T47D (cell line): ENCODE measurements around the gene PHACTR1.

Source experiments
- DNase-seq, 2 experiments: peaks; one replicate each; pipeline versions ENCODE4 v3.0.0 to v3.0.0-alpha.2; 2011 to 2012; ENCODE audit warnings: low read depth in 1 of 2, low spot score in 1 of 2
- JUND ChIP-seq: IDR thresholded peaks from 2 replicates; pipeline ENCODE4 v1.6.1; 2012; ENCODE audit warnings: low read depth
- in situ Hi-C: cut with HindIII; loops from 2 replicates; pipeline ENCODE4 v1.10.0; 2016; ENCODE audit warnings: low sequenced_read_pairs, low pct_unique_long_range_greater_than_20kb

Gene PHACTR1

DNA sequence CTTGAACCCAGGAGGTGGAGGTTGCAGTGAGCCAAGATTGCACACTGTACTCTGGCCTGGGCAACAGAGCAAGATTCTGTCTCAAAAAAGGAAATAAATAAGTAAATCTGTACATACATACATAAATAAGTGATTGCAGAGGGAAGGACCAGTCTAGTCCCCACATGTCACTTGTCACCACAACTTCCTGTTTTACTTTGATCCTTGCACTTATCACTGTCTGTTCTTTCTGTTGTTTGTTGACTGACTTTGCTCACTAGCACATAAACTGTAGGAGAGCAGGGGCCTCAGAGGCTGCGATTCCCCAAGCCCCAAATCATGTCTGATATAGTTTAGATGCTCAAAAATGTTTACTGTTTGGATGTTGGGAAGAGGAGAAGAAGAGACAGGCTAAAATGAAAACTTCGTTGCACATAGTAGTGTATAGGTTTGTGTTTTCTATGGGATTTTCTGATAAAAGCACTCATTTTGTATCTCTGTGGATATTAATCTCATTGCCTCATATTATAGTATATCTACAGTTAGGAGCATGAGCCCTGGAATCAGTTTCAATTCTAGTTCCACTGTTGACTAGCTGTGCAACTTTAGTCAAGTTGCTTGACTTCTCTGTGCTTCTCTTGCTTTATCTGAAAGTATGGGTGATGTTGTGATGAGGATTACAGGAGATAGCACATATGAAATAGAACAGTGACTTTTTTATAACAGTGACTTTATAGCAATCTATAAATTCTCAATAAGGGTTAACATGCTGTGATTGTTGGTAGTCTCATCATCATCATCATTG, 446.8 kb downstream of the PHACTR1 start:
- no peak for DNase-seq
- in situ Hi-C loops: no loop called here
- no peak for TF ChIP-seq JUND

DNA sequence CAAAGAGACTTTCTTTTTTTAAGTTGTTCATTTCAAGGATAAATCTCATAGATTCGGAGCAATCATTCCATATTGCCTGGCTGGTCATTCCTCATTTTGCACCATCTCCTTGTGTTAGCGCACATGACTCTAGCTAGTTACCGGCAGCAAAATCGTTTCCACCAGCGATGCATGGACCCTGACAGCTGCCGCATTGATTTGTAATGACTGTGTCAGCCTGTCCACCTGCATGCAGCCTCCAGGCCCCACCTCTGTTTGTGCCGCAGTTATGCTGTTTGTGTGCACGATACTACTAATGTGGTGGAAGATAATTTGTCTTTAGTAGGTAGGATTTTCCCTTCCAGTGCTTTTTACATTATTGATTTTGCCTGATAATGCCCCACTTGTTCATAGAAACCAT, 447.7 kb downstream of the PHACTR1 start:
- DNase-seq: no peak
- in situ Hi-C loops: no loop called here
- no peak for TF ChIP-seq JUND

DNA sequence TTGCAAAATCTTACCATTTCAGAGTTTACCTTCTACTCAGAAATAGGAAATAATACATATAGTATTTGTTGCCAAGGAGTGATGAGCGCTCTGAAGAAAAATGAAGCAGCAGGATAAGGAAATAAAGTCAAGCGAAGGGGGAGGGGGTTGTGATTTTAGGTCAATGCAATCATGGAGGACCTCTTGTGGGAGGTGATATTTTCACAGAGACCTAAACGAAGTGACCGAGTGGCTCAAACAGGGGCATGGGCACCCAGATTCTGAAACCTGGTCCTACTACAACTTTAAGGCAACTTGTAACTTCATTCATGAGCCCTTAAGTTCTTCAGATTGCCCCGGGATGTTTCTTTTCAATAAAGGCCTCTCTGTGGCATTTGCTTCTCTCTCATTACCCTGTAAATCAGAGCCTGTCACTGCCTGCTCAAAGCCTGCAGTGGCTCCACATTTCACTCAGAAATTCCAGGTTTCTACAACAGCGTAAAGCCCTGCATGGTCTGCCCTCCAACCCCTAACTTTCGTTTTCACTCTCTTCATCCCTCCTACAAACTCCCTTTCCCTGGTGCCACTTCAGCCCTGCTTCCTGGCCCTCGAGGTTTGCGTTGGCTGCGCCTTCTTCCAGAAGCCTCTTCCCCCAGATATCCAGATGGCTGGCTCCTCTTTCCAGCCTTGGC, 449.1 kb downstream of the PHACTR1 start:
- no peak for DNase-seq
- TF ChIP-seq JUND: no peak
- in situ Hi-C loops: no loop called here

DNA sequence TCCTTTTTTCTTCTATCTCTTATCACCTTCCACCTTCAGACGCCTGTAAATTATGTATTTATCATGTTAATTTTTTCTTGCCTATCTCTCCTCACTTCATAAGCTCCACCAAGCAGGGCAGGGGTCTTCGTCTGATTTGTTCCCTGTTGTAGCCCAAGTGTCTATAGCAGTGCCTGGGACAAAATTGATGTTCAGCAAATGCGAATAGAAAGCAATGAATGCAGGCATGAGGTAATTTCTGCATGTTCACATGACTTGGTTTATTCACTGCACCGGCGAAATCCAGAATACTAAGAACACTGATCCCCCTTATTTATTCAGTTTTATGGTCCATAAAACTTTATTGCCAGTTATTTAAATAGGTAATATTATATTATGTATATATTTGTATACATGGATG, 449.7 kb downstream of the PHACTR1 start:
- TF ChIP-seq JUND: no peak
- in situ Hi-C loops: no loop called here
- DNase-seq: no peak

DNA sequence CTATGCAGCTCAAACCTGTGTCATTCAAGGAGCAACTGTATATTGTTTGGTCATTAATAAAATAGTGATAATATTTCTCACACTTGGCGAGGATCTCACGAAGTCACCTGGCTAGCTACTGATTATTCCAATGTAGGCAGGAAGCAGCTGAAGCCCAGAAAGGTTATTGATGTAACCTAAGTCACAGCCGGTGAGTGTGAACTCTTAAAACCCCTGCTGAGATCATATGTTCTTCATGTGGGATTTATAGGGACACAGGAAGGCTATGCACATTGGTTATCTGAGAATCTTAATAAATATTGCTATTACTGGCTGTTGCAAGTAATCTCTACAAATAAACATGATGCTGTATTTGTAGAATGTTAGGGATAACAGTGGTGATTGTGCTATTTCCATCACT, 450.3 kb downstream of the PHACTR1 start:
- in situ Hi-C loops: no loop called here
- no peak for TF ChIP-seq JUND
- no peak for DNase-seq

DNA sequence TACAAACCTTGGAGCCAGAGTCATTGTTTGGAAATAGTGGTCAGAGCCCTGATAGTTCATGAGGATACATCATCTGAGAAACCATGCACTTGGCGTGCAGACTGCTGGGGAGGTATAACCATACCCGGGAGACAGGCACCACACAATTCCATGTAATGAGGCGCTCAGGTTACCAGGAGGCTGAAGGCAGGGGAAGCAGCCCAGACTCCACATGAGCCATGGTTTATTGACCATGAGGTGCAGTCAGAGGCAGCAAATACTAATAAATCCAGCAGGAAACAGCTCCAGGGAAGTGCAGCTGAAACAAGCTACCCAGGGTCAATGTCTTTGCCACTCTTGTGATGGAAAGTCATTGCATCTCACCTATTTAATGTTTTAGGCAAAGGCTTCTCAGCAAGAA, 455.7 kb downstream of the PHACTR1 start:
- no peak for DNase-seq
- TF ChIP-seq JUND: no peak
- in situ Hi-C loops: no loop called here

DNA sequence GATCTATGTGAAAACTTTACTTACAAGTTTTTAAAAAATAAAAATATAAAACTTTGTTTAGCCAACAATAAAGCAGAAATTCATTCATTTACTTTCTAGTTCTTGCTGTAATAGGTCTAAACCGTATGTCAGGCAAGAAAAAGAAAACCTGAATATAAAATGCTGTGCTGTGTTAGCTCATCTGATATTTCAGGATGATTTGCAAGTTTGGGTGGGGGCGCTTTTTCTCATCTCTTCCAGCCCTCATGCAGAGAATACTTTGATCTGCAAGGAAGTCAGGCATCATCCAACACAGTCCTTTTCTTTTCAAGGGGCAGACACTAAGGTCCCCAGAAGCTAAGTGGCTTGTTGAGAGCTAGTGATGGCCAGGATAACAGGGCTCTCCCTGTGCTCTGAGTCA, 458.5 kb downstream of the PHACTR1 start:
- no peak for DNase-seq
- no peak for TF ChIP-seq JUND
- in situ Hi-C loops: no loop called here

DNA sequence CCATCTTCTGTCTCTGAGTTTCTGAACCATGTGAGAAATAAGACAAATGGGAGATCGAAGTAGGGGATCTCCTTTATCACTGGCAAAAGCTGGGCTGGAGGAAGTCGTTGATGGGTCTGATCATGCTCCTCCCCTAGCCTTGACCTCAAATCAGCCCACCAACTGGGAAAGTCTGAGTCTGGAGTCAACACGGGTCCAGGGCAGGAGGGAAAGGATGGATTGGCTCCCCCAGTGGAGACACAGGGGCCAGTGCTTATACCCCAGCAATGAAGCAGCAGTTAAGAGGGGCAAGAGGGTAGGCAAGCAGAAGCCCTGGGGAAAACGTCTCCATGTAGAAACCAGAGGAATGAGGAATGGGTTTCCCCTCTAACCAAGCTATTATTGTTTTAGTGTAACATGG, 459.2 kb downstream of the PHACTR1 start:
- in situ Hi-C loops: no loop called here
- no peak for DNase-seq
- no peak for TF ChIP-seq JUND

DNA sequence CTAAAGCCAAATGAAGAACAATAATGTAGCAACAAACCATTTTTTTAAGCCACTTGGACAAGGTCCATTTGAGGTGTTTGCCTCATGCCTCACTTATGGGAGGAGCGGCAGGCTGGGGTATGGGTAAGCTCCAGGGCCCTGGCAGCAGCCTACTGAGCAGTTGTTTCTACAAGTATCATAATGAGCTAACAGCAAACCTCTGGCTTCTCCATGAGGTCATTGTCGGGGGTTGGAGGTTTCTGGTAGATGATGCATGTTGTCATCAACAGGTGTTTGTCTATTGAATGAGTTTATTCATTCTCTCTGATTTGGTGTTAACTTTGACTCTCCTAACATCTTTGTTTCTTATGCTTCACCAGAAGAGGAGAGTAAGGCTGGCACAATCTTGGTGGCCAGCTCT, 461.1 kb downstream of the PHACTR1 start:
- in situ Hi-C loops: no loop called here
- TF ChIP-seq JUND: no peak
- DNase-seq: no peak

DNA sequence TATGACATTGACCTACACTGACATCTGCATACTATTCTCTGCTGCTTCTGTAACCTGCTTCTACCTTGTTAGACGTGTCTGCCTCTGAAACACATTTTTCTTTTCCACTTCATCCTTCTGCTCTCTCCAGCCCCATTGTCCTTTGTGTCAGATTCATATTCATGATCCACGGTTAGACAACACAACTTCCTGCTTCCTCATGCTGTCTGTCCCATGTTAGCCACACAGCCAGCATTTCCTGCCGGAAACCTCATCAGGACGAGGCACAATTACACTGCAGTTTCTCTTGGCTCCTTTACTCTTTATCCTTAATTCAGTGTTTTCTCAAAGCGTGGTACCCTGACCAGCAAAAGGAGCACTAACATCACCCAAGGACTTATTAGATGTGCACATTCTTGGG, 461.5 kb downstream of the PHACTR1 start:
- in situ Hi-C loops: no loop called here
- no peak for TF ChIP-seq JUND
- no peak for DNase-seq

DNA sequence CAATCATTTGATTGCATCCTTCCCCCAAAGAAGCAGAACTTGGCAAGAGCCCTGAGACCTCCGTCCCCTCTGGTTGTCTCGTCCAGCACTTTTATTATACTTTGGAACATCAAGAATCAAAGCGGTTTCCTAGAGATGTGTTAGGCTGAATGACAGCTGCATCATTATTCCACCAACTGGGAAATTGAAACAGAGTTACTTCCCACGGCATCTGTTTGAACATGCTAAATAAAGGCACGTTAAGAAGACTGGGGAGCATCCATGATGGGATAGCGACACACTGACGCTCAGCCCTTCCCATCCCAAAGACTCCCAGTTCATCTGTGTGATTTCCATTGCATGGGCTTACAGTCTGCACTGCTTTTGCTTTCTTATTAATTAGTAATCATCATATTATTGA, 464.0 kb downstream of the PHACTR1 start:
- no peak for TF ChIP-seq JUND
- in situ Hi-C loops: no loop called here
- no peak for DNase-seq

DNA sequence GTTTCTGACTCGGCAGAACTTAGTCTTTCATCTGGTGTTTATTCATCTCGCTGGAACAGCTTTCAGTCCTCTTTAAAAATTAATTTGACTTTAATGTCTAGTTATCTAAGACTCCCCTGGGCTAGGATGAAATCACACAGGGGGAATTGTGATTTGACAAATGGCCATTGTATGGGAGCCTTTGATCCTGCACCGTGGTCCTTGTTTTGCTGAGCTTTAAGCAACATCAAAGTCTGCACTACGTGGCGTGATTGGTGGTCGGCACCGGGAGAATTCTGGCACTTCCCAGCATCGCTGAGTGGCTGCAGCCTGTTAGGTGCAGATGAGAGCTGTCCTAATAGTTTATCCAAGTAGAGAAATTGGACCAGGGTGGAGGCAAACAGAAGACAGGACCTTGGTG, 464.8 kb downstream of the PHACTR1 start:
- no peak for TF ChIP-seq JUND
- in situ Hi-C loops: no loop called here
- no peak for DNase-seq

DNA sequence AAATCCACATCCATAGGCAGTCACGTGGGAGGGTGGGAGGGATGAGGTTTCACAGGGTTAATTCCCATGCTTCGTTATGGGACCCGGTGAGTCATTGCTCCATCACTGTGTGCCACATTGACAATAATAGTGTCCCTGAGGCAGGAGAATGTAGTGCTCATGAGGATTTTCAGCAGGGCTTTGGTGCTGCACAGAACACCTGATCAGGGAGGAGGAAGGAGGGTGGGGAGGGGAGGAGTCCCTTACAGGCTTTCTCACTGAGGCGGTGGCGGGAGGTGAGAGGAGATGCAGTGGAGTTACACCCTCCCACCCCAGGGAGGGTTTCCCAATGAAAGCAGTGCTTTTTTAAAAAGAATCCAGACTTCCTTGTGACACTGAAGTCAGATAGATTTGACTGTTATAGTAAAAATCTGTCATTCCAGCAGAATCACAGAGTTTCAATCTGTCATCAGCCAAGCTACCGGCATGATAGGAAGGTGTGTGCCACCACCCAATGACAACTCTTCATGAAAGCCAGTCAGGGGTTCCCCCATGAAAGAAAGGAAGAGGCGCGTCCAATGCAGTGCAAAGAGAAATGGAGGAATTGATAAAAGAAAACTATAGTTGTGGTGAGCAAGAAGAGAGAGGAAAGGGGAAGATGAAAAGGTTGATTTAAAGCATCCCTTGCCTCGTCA, 467.0 kb downstream of the PHACTR1 start:
- no peak for TF ChIP-seq JUND
- DNase-seq: no peak
- in situ Hi-C loops: no loop called here
